GM18870 (cell line): Measurements from ENCODE around the gene FBXW10.
"Not testable (repeated sequence)": the region's sequence is repeated elsewhere in the genome, so short reads cannot be mapped to it uniquely, and the experiment has no call there.

Experiments
- ATAC-seq: cut with Tn5 transposase; IDR thresholded peaks from one replicate; pipeline ENCODE4 v1.9.1; 2021; ENCODE audit warnings: moderate library complexity; ENCODE audit not compliant: unreplicated experiment

The FBXW10 gene, protein sequence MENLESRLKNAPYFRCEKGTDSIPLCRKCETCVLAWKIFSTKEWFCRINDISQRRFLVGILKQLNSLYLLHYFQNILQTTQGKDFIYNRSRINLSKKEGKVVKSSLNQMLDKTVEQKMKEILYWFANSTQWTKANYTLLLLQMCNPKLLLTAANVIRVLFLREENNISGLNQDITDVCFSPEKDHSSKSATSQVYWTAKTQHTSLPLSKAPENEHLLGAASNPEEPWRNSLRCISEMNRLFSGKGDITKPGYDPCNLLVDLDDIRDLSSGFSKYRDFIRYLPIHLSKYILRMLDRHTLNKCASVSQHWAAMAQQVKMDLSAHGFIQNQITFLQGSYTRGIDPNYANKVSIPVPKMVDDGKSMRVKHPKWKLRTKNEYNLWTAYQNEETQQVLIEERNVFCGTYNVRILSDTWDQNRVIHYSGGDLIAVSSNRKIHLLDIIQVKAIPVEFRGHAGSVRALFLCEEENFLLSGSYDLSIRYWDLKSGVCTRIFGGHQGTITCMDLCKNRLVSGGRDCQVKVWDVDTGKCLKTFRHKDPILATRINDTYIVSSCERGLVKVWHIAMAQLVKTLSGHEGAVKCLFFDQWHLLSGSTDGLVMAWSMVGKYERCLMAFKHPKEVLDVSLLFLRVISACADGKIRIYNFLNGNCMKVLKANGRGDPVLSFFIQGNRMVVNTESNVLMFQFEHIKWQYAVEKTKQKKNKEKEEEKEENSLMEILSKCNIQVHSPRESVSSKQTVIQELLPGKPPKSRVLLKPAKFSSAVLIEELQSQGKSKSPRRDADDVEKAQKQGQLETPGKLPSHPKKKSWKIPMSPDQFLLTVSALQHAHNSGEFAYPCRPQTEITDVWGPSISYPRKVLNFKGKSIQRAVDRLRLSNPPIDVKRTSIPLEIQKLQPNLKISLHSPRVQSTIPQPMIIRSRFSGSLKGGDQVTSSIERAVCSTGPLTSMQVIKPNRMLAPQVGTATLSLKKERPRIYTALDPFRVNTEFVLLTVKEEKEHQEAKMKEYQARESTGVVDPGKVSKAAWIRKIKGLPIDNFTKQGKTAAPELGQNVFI

GRCh38 chr17:18743699-18744421 lies at the start of gene FBXW10:
TSS of gene FBXW10 (plus strand) at chr17:18744054. CDS start at chr17:18744245, 191 bp downstream.
- not testable (repeated sequence) for ATAC-seq

DNA sequence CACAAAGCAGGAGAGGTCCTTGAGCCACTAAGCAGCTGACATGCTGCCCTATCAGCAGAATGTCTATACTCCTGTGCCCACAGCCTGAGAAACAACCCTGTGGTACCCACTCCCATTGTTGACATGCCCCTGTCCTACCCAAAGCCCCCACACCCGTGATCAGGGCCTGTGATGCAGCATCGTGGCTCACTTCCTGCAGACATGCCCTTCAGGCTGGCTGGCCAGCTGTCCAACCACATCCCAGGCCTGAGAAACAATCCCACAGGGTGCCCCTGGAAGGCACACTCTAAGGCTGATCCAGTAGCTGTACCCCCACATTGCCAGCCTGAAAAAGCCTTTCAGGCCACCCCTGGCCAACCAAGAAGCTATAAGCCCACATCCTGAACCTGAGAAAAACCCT lies 48.7 kb upstream of the FBXW10 start:
- ATAC-seq, result not testable (repeated sequence)

DNA sequence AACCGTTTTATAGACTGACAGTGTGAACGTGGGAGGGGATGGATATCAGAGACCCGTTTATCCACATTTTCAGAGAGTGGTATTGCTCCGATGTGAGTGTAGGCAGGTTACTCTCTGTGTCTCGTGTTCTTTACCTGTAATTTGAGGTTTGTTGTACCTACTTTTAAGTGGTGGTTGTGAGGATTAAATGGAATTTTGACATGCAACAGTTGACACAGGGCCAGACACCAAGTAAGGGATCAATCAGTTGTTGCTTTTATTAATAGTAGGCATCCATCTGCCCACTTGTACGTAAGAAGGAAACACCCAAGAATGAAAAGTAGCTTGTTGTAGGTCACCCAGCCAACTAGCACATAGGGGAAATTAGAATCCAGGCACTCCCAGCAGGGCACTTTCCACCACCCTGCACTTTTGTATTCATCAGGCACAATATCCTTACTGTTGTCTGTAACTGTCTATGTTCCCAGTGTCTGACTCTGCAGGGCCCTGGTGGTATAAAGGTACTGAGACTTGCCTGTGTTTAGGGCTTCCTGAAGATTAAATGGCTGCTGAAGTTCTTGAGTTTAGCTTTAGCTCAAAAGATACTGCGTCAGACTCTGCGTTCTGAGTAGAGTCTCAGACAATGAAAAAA lies 45.3 kb upstream of the FBXW10 start:
- ATAC-seq, result not testable (repeated sequence)

GRCh38 chr17:18705955-18706354 lies 37.9 kb upstream of the FBXW10 start:
- not testable (repeated sequence) for ATAC-seq

GRCh38 chr17:18708215-18708614 lies 35.6 kb upstream of the FBXW10 start:
- not testable (repeated sequence) for ATAC-seq

GRCh38 chr17:18712354-18712999 lies 31.4 kb upstream of the FBXW10 start:
- ATAC-seq, result not testable (repeated sequence)

GRCh38 chr17:18718643-18719427 lies 25.0 kb upstream of the FBXW10 start:
- not testable (repeated sequence) for ATAC-seq

DNA sequence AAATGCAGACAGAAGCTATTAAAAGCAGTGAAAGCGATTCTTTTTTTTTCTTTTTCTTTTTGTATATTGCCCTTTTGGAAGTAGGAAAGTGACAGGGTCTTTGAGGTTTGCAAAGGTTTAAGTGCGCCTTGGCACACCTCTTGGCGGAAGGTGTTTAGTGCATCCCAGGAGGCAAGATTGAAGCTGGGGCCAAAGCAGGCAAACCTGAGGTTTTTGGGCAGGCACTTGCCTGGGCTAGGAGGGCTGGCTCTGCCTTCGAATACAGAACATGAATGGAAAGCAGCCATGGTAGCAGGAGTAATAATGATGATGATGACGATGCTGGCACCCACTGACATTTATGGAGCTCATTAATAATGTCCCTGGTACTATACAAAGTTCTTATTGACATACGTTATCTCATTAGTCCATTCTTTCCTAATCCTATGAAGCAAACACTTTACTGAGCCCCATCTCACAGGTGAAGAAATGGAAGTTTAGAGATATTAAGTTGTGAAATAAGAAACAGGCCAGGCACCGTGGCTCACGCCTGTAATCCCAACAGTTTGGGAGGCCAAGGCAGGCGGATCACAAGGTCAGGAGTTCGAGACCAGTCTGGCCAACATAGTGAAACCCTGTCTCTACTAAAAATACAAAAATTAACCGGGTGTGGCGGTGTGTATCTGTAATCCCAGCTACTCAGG lies 24.3 kb upstream of the FBXW10 start:
- ATAC-seq, result not testable (repeated sequence)

DNA sequence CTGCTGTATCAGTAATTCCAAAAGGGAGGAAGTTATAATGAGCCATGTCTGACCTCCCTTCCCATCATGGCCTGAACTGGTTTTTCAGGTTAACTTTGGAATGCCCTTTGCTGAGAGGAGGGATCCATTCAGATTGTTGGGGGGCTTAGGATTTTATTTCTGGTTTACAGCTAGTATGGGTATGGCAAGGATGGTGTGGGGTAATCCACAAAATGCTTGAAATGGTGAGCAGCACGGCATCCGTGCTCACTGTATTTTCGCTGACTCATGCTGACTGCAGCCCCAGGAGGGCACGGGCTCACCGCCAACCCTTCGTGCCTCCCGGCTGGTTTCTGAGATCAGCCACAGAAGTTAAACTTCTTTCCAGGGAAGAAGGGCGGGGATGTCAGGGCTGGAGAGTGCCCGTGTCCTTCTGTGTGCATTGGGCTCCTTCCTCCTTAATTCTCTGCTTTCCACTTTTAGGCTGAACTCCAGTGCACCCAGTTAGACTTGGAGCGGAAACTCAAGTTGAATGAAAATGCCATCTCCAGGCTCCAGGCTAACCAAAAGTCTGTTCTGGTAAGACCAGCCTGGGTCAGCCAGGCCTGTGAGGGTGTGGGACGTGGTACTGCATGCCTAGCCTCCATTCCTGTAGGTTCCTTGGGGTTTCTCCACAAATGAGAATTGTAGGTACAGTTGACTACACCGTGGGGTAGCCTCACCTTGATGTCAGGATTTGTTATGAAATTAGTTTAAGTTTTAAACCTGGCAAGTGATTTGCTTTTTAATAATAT lies 21.9 kb upstream of the FBXW10 start:
- ATAC-seq, result not testable (repeated sequence)

DNA sequence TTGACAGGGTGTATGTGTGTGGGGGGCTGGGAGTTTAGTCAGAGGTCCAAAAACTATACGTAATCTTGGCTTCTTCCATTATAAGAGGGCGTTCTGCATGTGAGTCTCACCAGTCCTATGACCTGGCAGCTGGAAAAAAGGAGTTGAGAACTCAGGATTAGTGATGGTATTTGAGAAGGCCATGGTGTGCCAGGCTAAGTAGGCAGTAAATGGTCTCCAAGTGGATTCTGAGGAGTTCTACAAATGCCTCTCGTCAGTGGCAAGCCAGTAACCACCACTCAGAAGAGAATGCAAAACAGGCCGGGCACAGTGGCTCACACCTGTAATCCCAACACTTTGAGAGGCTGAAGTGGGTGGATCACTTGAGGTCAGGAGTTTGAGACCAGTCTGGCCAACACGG lies 21.2 kb upstream of the FBXW10 start:
- not testable (repeated sequence) for ATAC-seq

GRCh38 chr17:18723509-18723908 lies 20.3 kb upstream of the FBXW10 start:
- not testable (repeated sequence) for ATAC-seq

DNA sequence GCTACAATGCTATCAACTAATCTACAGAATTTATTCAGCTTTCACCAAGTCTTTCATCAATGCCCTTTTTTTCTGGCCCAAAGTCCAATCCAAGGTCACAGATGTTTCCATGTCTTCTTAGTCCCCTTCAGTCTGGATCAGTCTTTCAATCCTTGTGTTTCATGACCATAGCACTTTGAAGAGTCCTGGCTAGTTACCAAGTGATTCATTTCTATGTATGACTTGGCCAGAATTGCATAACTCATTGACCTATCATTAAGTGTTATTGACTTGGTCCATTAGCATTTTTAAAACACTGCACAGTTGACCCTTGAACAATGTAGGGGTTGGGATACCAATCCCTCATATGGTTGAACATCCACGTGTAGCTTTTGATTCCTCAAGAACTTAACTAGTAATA lies 11.4 kb upstream of the FBXW10 start:
- ATAC-seq, result not testable (repeated sequence)

GRCh38 chr17:18733350-18733749 lies 10.5 kb upstream of the FBXW10 start:
- ATAC-seq, result not testable (repeated sequence)

- ATAC-seq, result not testable (repeated sequence)
Measured at GRCh38 chr17:18739616-18740391, 4.0 kb upstream of the FBXW10 start.

DNA sequence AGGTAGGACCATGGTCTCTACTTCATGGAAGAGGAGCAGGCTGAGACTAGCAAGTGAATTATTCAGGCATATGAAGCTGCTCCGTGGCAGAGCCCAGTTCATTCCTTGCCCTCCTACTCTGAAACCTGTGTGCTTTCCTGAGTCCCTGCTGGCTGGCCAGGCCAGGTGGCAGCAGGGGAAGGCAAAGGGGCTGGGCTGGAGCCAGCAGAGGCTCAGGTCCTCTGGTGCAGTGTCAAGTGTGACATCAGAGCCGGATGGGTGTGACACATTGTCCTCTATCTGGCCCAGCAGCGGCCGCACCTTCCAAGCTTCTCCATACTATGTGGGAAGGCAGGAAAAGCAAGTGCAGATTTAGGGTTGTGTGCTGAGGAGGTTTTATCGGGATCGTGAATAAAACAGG lies 2.6 kb upstream of the FBXW10 start:
- ATAC-seq, result not testable (repeated sequence)

- ATAC-seq, result not testable (repeated sequence)
Measured at GRCh38 chr17:18744726-18745125, 872 bp downstream of the FBXW10 start.

DNA sequence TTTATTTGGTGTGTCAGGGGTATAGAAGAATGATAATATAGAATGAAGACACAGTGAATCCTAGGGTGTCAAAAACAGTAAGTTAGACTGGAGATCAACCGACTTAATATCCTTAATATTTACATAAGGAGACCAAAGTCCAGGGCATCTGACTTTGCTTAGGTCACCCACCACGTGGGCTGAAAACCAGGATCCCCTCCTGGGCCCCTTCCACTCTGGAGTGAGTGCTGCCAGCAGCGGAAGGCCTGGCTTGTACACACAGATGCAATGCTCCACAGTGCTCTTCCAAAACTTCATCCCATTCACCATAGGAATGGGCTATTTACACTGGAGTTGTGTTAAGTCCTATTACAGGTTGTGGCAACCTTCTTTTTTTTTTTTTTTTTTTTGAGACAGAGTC lies 2.7 kb downstream of the FBXW10 start:
- not testable (repeated sequence) for ATAC-seq
